ENCODE results near the gene ZNF618.

DNA sequence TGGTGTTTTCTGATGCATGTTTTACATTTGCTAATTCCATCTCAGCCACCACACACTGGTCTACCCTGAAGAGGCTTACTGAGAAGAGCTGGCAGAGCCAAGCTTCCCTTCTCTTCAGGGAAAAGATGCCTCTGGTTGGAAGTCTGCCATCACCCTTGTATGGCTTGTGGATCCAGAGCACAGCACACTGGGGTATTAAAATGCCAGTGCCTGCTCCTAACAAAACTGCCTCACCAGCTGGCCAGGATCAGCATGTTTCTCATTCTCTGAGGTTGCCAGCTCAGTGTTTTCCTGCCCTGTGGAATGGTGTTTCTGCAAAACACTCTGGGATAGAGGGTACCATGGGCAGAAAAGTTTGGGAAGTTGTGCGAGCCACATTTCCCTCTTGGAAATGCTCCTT, 31.6 kb upstream of the ZNF618 start:
- TF ChIP-seq EZH2 (IDR thresholded peaks at IDR 0.05; ENCODE audit: insufficient read depth, poor library complexity, severe bottlenecking), result no peak
- no peak for TF ChIP-seq EZH2phosphoT487 (IDR thresholded peaks at IDR 0.05; ENCODE audit: insufficient read depth, low read depth)
